GM21786 (cell line): ENCODE results near the gene COL9A1.

Experiments
- ATAC-seq: cut with Tn5 transposase; IDR thresholded peaks from one replicate; pipeline ENCODE4 v1.9.1; 2021; ENCODE audit not compliant: unreplicated experiment

COL9A1 gene

GRCh38 chr6:70176842-70177550 is 125.9 kb downstream of the COL9A1 start:
- ATAC-seq = no peak

GRCh38 chr6:70175770-70176169 is 127.1 kb downstream of the COL9A1 start:
- ATAC-seq = no peak

- ATAC-seq = no peak
These were observed 130.6 kb downstream of the COL9A1 start for GRCh38 chr6:70172252-70172651.

GRCh38 chr6:70171236-70171635 is 131.6 kb downstream of the COL9A1 start:
- no peak for ATAC-seq

- ATAC-seq = no peak
These were observed 134.1 kb downstream of the COL9A1 start for GRCh38 chr6:70168681-70169377.
